ENCODE results near the gene CD59. TPM values are rescaled to one million over a fixed set of nuclear protein-coding genes. Genes with fewer than 3 reads are reported as not detected.
A peak's percentile ranks its signal among the peaks of the same experiment; 100 is the strongest.
"Not testable (repeated sequence)": the region's sequence is repeated elsewhere in the genome, so short reads cannot be mapped to it uniquely, and the experiment has no call there.

Gene CD59
- total RNA-seq, 1 donor from 2014 or later, result 679 TPM

- ATAC-seq, result no peak
- no peak for DNase-seq (ENCODE audit: low spot score)
- intact Hi-C loops (cut with DNase I), result no loop called here
Observed at GRCh38 chr11:33751878-33752277, 15.7 kb upstream of the CD59 start.

DNA sequence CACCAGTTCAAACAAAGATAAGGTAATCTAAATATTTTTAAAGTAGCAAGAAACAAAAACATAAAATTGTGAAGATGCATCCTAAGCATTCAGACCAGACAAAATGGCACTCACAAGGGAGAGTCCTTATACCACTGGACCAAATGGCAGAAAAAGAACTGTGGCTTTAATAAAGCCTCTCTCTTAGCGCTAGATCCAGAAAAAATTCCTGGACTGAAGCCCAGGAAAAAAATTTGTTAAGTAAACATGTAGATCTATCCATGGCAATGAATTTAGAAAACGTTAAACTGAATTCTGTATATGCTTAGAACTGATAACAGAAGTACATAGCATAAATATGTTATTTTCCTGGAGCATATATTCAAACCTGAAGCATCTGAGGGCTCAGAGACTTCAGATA, 11.8 kb upstream of the CD59 start:
- no peak for DNase-seq (ENCODE audit: low spot score)
- intact Hi-C loops (cut with DNase I), result no loop called here
- no peak for ATAC-seq

- no peak for DNase-seq (ENCODE audit: low spot score)
- ATAC-seq, result no peak
- intact Hi-C loops (cut with DNase I), result no loop called here
Observed at GRCh38 chr11:33743291-33743690, 7.1 kb upstream of the CD59 start.

GRCh38 chr11:33742249-33742851, 6.1 kb upstream of the CD59 start:
- peak; percentile 67 for ATAC-seq
- intact Hi-C loops (cut with DNase I), result no loop called here
- DNase-seq (ENCODE audit: low spot score), result no peak

DNA sequence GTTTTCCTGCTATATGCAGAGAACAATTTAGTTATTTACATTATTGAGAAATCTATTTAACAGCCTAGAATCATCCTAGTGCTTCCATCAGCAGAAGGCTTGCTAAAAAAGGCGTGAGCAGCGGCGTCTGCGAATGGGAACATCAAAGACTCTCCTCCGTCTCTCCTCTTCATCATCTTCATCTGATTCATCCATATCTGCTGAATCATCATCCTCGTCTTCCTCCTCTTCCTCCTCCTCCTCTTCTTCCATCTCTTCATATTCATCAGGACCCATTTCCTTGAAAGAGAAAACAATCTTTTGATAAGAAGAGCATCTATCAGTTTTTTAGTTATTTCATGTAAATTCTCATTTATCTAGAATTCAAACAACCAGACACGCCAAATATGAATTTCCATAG, 5.6 kb upstream of the CD59 start:
- DNase-seq (ENCODE audit: low spot score), result no peak
- intact Hi-C loops (cut with DNase I), result loop anchor here (2.0 kb wide), 1 partner anchor 375 kb away; no protein-coding TSS in a partner anchor
- no peak for ATAC-seq

GRCh38 chr11:33737362-33737821, 1.2 kb upstream of the CD59 start:
- intact Hi-C loops (cut with DNase I), result loop anchor here (5.0 kb wide), 1 partner anchor 35 kb away; the partner anchor contains the start of gene C11orf91
- DNase-seq (ENCODE audit: low spot score) (peak; percentile 47), ATAC-seq (no peak)

- ATAC-seq (peak; percentile 20), DNase-seq (ENCODE audit: low spot score) (peak; percentile 69)
- intact Hi-C loops (cut with DNase I), result loop anchor here (5.0 kb wide), 1 partner anchor 33 kb away; the partner anchor contains the start of gene C11orf91
Observed at GRCh38 chr11:33735271-33736147, 714 bp downstream of the CD59 start.

DNA sequence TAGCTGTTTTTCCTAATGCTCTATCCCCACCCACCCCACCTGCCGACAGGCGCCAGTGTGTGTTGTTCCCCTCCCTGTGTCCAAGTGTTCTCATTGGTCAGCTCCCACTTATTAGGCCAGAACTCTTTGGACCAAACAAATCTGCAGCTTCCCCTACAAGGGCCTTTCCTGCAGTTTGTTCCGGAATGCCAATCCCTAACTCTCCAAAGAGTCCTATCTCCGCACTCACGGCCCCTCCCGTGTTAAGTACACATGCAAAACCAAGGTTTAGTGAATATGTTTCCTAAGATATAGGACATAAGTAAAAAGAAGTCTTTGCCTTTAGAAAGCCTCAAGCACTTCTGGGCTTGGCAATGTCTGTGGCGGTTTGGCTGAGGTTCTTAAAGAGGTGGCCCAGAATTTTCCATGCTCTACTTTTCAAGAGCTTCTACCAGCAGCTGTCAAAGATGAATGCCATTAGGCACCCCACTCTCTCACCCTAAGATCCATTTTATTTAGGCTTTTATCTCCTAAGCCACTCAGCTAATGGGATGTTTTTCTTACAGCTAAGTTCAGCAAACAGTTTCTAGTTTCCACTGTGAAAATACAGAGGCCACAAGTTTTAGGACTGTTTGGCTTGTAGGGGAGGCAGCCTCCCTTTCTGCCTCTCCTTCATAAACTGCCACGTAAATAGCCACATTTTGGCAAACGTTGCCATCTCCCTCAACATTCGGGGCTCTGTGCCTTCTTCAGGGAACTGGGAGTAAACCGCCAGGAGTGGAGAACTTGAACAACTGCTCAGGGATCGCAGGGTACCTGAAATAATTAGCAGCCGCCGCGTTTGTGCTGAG, 1.6 kb downstream of the CD59 start:
- intact Hi-C loops (cut with DNase I), result loop anchor here (5.0 kb wide), 1 partner anchor 32 kb away; the partner anchor contains the start of gene C11orf91
- DNase-seq (ENCODE audit: low spot score) (peak; percentile 61), ATAC-seq (no peak)

DNA sequence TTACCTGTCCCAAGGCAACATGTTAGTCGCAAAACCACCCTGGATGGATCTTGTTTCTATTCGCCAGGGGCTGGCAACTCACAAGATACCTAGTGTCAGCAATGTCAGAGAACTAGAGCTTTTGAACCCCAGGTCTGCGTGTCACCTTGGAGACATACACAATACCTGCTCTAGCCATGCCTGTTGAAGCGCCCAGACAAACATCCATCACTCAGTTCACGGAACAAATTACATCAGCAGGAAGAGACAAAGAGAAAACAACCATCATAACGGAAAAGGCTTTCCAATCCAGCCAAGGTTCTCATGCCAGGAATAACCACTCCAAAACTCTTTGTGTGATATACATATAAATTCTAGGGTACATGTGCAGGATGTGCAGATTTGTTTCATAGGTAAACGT, 2.2 kb downstream of the CD59 start:
- DNase-seq (ENCODE audit: low spot score), result no peak
- no peak for ATAC-seq
- intact Hi-C loops (cut with DNase I), result no loop called here

DNA sequence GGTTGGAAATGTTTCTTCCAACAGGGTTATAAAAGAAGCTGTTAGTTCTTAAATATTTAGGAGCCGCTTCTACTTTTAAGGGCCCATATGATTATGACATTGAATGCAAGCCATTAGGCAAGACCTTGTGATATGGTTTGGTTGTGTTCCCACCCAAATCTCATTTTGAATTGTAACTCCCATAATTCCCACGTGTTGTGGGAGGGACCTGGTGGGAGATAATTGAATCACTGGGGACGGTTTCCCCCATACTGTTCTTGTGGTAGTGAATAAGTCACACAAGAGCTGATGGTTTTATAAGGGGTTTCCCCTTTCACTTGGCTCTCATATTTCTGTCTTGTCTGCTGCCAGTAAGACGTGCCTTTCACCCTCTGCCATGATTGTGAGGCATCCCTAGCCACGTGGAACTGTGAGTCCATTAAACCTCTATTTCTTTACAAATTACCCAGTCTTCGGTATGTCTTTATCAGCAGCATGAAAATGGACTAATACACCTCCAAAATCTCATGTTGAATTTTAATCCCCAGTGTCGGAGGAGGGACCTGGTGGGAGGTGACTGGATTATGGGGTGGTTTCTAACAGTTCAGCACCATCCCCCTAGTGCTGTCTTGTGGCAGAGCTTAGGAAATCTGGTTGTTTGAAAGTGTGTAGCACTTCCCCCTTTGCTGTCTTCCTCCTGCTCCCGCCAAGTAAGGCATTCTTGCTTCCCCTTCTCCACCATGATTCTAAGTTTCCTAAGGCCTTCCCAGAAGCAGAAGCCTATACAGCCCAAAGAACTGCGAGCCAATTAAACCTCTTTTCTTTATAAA, 4.3 kb downstream of the CD59 start:
- DNase-seq (ENCODE audit: low spot score) (no peak), ATAC-seq (no peak)
- intact Hi-C loops (cut with DNase I), result no loop called here

GRCh38 chr11:33730716-33731115, 5.5 kb downstream of the CD59 start:
- no peak for ATAC-seq
- intact Hi-C loops (cut with DNase I), result no loop called here

GRCh38 chr11:33729072-33729664, 7.1 kb downstream of the CD59 start:
- intact Hi-C loops (cut with DNase I); ATAC-seq; DNase-seq (ENCODE audit: low spot score): not testable (repeated sequence)

More at GRCh38 chr11:33730716-33731115, 5.5 kb downstream of the CD59 start:
- DNase-seq (ENCODE audit: low spot score), result no peak

DNA sequence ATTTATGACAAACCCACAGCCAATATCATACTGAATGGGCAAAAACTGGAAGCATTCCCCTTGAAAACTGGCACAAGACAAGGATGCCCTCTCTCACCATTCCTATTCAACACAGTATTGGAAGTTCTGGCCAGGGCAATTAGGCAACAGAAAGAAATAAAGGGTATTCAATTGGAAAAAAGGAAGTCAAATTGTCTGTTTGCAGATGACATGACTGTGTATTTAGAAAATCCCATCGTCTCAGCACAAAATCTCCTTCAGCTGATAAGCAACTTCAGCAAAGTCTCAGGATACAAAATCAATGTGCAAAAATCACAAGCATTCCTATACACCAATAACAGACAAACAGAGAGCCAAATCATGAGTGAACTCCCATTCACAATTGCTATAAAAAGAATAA, 8.7 kb downstream of the CD59 start:
- ATAC-seq; DNase-seq (ENCODE audit: low spot score); intact Hi-C loops (cut with DNase I): not testable (repeated sequence)

DNA sequence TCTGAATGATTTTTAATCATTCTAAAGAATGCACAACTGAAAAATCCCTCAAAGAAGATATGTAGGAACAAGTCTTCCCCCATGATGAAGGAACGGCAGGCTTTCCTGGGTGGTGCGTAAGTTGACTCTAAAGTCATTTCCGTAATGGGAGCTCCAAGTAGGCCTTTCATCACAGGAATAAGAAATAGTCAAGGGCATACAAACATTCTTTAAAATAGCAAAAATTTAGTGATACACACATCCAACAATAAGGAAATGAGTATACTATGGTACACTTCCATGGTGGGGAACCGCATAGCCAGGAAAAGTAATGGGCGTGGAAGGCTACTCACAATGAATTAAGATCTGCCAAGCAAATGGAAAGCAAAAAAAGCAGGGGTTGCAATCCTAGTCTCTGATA, 10.7 kb downstream of the CD59 start:
- intact Hi-C loops (cut with DNase I), result no loop called here
- DNase-seq (ENCODE audit: low spot score) (no peak), ATAC-seq (no peak)

- ATAC-seq, result peak; percentile 88
- no peak for DNase-seq (ENCODE audit: low spot score)
- intact Hi-C loops (cut with DNase I), result no loop called here
Observed at GRCh38 chr11:33724644-33725035, 11.6 kb downstream of the CD59 start.

DNA sequence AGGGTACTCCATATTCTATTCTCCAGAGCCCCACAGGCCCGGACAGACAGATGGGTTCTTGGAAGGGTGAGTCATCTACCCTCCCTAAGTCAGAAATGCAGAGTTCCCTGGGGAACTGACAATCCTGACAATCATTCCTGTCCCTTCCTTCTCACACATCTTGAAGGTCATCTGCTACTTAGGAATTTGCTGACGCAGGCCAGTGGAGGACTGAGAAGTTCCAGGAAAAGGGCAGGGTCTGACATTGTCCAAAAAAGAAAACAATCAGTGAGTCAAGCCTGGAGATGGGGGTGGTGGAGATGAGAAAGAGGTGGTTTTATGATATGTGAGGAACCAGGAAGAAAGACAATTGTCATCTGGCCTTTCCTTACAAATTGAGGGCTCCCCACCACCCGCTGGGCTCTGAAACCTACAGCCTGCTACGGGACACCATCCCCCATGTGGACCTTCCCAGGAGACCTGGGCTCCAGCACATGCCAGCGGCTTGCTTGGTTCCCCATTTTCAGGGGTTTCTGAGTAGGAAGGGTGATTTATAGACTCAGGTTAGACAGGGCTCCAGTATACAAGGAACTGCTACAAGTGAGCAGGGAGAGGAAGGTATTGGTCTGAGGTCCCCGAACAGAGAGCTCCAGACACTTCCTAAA, 12.9 kb downstream of the CD59 start:
- intact Hi-C loops (cut with DNase I), result no loop called here
- DNase-seq (ENCODE audit: low spot score), result no peak
- ATAC-seq, result peak; percentile 76

DNA sequence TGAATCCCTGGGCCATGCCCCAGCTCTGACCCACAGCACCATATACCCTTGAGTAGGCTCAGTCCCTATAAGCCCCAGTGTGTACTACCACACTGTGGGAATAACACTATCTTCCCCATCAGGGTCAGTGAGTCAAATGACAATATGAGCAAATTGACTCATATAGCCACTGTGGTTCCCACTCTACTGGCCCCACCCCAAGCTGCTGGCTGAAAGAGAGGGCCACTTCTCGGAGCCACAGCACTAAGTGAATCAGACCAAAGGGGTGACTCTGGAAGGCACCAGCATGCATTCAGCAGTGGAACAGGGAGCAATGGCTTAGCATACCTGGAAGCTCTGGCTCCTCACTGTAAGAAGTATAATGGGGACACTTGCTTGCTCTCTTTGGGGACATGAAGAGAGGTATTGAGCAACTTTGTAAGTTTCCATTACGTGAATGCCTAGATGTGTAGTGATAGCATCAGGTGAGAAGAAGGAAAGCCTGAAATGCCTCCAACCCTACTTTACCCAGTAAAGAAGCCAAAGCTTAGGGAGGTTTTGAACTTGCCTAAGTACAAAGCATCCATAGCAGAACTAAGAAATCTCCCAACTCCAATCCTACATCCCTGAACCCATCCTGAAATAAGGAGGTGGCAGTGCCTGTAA, 13.5 kb downstream of the CD59 start:
- intact Hi-C loops (cut with DNase I), result no loop called here
- peak; percentile 54 for DNase-seq (ENCODE audit: low spot score)
- ATAC-seq, result peak; percentile 11
